ENCODE data around the gene PWP1.

DNA sequence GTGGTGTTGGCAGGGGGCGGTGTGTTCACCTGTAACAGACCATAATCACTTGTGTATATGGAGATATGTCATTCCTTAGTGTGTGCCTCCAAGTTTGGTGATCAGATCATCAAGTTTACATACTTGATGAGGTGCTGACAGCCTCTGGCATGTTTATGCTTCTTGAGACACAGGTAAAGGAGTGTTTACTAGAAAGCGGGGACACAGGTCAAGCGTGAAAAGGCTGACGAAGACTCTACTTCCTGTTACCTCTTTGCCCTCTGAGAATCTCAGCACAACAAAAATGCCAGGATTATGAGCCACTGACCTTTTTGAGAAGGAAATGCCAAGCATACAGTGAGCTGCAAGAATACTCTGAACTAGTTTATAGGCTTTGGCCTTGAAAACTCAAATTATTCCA is 45.8 kb downstream of the PWP1 start:
- TF ChIP-seq, protein P1, sequence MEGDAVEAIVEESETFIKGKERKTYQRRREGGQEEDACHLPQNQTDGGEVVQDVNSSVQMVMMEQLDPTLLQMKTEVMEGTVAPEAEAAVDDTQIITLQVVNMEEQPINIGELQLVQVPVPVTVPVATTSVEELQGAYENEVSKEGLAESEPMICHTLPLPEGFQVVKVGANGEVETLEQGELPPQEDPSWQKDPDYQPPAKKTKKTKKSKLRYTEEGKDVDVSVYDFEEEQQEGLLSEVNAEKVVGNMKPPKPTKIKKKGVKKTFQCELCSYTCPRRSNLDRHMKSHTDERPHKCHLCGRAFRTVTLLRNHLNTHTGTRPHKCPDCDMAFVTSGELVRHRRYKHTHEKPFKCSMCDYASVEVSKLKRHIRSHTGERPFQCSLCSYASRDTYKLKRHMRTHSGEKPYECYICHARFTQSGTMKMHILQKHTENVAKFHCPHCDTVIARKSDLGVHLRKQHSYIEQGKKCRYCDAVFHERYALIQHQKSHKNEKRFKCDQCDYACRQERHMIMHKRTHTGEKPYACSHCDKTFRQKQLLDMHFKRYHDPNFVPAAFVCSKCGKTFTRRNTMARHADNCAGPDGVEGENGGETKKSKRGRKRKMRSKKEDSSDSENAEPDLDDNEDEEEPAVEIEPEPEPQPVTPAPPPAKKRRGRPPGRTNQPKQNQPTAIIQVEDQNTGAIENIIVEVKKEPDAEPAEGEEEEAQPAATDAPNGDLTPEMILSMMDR (IDR thresholded peaks at IDR 0.05) = no peak
- TF ChIP-seq EZH2 (IDR thresholded peaks at IDR 0.05) (no peak), EZH2phosphoT487 (IDR thresholded peaks at IDR 0.05) (no peak)
